GM12892 (cell line): ENCODE results near the gene NR2E1.
A peak's percentile ranks its signal among the peaks of the same experiment; 100 is the strongest.

Source experiments
- DNase-seq: peaks from one replicate; pipeline ENCODE4 v3.0.0; 2011; ENCODE audit not compliant: insufficient read length
- FAIRE-seq: peaks from 2 replicates; lab custom pipeline; 2011; peaks lifted over from hg19 to GRCh38; lab: Jason Lieb, UNC
- POLR2A ChIP-seq: IDR thresholded peaks from 2 replicates; pipeline ENCODE4 v1.6.1; 2011; ENCODE audit warnings: low read depth, low read length, control low read depth
- POLR2AphosphoS5 ChIP-seq: IDR thresholded peaks from 2 replicates; pipeline ENCODE4 v1.6.1; 2011; ENCODE audit warnings: low read depth, low read length, control low read depth
- TAF1 ChIP-seq: IDR thresholded peaks from 2 replicates; pipeline ENCODE4 v1.6.1; 2011; ENCODE audit warnings: low read depth, mild to moderate bottlenecking, control low read depth, low read length, borderline replicate concordance

The NR2E1 gene

DNA sequence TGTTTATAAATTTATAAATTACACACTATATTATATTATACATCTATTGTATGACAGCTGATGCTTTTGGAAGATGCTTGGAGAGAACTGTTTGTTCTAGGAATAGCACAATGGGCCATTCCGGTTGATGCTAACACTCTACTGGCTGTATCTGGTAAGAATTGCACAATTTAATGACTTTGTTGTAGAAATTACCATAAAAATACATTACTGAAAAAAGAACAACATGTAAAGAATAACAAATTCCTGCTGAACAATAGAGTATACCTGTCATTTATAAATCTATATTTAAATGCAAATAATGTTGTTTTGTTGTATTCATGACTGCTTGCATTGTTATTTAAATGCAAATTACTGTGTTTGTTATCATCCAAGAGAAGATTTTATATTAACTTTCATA, 14.4 kb downstream of the NR2E1 start:
- TF ChIP-seq POLR2AphosphoS5 (no peak), TAF1 (no peak), POLR2A (no peak)
- DNase-seq: no peak
- FAIRE-seq: no peak

DNA sequence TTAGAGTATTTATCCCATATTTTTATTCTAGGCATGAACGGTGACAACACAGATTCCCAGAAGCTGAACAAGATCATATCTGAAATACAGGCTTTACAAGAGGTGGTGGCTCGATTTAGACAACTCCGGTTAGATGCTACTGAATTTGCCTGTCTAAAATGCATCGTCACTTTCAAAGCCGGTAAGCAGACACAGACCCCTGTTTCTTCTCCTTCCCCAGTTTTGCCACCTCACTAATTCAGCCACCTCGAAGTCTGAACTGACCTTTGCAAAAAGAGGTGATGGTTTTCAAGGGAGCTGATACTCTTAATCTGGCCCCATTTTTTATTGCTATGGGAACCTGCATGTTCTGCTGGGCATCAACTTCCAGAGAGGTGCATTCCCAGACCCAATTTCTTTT, 15.0 kb downstream of the NR2E1 start:
- FAIRE-seq: no peak
- DNase-seq: no peak
- no peak for TF ChIP-seq POLR2AphosphoS5
- no peak for TF ChIP-seq POLR2A
- no peak for TF ChIP-seq TAF1

DNA sequence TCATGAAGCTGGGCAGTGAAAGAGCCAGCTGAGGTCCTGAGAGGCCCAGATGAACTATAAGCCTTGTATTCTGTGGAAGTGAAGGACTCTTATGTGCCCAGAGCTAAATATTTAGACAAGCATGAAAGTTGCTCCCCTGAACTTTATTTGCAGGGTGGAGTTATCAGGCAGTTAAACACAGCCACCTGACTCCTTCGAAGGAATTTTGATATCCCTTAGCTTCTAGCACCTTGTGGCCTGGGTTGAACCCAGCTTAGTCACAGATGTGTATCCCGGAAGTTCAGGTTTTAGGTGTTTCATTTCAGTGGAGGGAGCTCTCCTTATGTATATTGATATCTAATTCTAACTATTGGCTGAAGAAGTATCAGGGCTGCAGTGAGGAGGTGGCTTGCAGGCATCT, 20.4 kb downstream of the NR2E1 start:
- FAIRE-seq (no peak), DNase-seq (no peak)
- TF ChIP-seq TAF1: no peak
- TF ChIP-seq POLR2AphosphoS5: no peak
- TF ChIP-seq POLR2A: no peak

DNA sequence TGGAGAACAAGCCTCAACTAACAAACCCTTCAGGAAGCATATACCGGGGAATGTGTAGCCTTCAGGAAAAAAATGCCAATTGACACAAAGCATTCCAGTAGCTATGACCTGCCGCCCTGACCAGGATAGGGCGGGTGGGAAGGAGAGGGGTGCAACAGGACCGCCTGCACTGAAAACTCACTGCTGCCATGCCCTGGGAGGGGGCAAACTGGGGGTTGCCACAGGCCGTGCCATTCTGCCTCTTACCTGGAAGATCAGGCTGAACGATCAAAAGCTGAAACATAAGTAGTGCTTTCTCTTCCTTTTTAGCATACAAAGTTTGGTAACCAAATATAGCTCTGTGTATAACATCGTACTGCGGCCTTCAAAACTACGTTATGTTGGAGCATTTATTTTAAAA, 21.7 kb downstream of the NR2E1 start:
- DNase-seq: no peak
- no peak for FAIRE-seq
- TF ChIP-seq POLR2A (no peak), POLR2AphosphoS5 (no peak), TAF1 (no peak)

DNA sequence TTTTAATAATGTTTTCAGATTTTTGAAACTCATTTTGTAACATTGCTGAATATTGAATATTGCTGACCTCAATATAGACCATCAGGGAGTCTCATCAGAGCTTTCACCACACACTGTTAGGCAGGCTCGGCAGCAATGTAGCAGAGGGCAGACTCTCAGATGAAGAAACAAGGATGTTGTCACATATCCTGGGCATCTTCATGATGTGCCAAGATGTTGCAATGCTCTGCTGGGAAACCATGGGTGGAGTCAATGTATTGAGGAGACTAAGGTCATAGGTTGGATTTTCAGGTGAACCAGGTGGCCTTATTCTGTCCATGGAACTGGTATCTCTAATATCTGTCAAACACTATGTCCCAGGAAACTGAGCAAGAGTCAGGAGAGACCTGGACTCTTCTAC, 27.3 kb downstream of the NR2E1 start:
- TF ChIP-seq POLR2AphosphoS5: no peak
- TF ChIP-seq TAF1: no peak
- TF ChIP-seq POLR2A: no peak
- FAIRE-seq: no peak
- no peak for DNase-seq

DNA sequence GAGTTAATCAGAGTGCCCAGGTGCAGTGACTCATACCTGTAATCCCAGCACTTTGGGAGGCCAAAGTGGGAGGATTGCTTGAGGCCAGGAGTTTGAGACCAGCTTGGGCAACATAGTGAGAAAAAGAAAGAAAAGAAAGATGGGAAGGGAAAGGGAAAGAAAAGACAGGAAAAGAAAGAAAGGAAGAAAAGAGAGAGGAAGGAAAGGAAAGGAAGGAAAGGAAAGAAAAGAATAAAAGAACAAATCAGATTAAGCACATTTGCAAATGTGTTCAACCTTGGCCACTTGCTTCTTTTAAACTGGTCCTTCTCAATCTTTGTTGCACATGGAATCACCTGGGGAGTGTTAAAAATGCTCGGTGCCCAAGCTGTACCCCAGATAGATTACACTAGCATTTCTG, 28.0 kb downstream of the NR2E1 start:
- TF ChIP-seq POLR2AphosphoS5: no peak
- no peak for TF ChIP-seq POLR2A
- no peak for TF ChIP-seq TAF1
- DNase-seq: no peak
- no peak for FAIRE-seq

DNA sequence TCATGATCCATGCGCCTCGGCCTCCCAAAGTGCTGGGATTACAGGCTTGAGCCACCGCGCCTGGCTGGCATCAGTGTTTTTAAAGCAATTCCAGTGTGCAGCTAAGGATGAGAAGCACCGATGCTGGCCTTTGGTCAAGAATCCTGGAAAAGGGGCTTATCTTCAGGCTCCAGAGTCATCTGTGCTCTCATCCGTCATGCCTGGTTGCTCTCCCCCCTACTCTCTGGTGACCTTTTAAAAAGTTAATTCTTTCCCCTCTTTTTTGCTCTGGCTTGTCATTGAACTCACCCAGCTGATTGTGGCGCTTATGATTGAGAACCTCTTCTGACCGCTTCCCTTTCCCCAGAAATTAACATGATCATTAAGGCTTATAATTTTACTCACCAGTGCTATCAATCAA, 28.7 kb downstream of the NR2E1 start:
- no peak for DNase-seq
- FAIRE-seq: no peak
- no peak for TF ChIP-seq POLR2AphosphoS5
- no peak for TF ChIP-seq POLR2A

DNA sequence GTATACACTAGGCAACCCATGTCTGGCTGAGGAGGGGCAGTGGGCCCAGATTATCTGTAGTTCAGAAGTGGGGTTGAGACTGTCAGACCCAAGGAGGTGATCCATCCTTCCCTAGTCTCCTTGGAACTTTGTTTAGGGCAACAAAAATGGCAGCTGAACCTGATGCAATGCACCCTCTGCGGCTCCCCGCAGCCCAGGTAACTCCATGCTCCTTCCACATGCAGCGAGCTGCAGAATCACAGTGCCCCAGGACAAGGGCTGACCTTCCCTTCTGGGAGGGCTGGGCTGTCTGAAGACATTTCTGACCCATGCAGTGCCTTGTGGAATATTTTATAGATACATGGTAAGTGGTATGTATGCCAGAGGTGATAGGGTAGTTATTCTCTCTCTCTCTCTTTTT, 29.4 kb downstream of the NR2E1 start:
- DNase-seq (no peak), FAIRE-seq (no peak)
- TF ChIP-seq POLR2A: no peak
- TF ChIP-seq TAF1: no peak
- TF ChIP-seq POLR2AphosphoS5: no peak

DNA sequence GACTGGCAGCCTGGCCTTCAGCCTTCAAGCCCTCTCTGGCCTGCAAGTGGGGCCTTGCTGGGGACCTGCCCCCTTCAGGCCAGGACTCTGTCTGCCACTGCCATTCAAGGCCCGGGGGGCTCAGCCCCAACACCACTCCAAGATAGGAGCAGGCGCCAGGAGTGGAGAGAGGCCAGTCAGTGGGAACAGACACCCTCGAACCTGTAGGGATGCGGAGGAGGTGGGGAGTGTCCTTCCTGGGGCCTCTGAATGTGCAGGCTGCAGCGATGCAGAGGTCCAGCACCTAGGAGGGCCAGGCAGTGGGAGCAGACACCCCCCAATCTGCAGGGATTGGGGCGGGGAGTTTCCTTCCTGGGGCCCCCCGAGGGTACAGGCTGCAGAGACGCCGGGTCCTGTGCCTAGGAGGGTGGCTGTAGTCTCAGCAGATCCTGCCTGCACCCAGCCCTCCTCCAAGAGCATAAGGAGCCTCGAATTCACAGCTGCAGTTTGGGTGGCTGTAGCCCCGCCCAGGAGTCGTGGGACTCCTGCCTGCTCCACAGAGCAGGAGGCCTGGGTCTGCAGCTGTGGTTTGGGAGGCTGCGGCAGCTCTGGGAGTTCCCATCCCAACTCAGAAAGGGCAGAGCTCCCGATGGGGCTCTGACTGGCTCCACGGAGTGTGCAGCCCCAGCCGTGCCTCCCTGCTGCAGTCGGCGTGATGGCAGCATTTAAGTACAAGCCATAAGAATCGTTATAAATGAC, 33.1 kb downstream of the NR2E1 start:
- FAIRE-seq (no peak), DNase-seq (no peak)
- TF ChIP-seq POLR2AphosphoS5 (no peak), TAF1 (no peak), POLR2A (no peak)

DNA sequence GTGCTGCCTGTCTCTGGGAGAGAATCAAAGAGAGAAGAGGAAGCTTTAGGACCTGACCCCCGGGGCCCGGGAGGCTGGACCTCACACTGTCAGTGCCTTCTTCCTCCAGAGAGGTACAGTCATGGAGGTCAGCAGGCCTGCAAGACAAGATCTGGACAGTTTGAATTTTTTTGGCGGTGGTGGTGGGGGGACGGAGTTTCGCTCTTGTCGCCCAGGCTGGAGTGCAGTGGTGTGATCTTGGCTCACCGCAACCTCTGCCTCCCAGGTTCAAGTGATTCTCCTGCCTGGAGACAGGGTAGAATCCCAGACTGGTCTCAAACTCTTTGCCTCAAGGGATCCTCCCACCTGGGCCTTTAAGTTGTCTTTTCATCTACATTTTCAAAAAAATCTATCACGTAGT, 34.4 kb downstream of the NR2E1 start:
- FAIRE-seq: no peak
- no peak for DNase-seq
- no peak for TF ChIP-seq POLR2A
- TF ChIP-seq POLR2AphosphoS5: no peak
- no peak for TF ChIP-seq TAF1

DNA sequence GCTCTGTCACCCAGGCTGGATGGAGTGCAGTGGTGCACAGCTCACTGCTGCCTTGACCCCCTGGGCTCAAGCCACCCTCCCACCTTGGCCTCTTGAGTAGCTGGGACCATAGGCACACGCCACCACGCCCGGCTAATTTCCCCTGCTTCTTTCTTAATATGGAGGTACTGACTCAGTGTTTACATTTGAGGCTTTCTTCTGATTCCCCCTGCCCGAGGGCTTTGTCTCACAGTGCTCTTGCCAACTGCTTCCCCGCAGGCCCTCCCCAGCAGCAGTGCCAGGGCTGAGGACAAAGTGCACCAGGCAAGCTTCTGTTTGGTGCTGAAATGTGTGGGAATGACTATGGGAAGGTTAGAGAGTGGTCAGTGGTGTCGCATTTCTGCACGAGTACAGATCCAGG, 34.8 kb downstream of the NR2E1 start:
- FAIRE-seq (no peak), DNase-seq (no peak)
- TF ChIP-seq POLR2AphosphoS5: no peak
- no peak for TF ChIP-seq POLR2A
- TF ChIP-seq TAF1: no peak

DNA sequence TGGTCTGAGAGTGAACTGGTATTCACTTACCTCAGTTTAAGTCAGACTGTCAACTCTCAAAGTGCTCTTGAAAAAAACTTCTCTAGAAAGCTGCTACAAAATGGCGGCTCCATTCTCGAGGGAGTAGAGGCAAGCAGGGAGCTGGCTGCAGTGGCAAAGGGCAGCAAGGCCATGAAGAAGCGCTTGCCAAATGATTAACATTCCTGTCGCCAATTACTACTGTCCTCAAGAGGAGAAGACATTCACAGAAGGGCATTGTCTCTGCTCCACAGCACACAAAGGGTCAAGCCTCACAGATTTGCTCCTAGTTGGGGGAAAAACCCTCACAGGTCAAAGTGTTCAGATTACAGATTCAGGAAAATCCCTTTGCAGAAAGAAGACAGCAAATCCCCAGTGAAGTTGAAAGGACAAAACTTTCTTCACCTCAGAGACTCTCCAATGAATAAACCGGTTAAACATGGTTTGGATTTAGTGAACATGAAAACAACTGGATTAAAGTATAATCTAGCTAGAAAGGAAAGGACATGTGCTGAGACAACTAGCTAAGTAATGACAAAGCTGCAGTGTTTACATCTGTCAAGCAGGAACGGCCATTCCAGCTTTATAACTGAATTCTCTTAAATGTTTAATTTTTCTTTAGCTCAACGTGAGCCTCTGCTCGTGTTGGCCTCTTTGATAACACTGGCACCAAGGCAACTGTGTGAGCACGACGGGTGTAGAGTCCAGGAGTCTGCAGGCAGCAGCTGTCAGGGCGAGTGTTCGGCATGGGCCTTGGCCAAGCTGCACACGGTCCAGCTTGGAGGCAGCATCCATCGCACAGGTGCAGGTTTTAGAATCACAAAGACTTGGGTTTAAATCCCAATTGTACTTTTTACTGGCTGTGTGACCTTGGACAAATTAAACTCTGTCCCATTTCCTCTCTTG, 37.6 kb downstream of the NR2E1 start:
- no peak for DNase-seq
- TF ChIP-seq POLR2A (no peak), POLR2AphosphoS5 (no peak), TAF1 (no peak)
- peak; percentile 66 for FAIRE-seq
